Ovary (tissue), 9 donors: ENCODE results near the gene RAD52. TPM values are rescaled to one million over a fixed set of nuclear protein-coding genes. Genes with fewer than 3 reads are reported as not detected.

ENCODE experiments used
- DNase-seq, 5 donors: peaks; one replicate each; pipeline ENCODE4 v3.0.0-alpha.2; 2019 to 2020
- H3K27ac ChIP-seq, 2 donors: fragments of 200-600 bp; one replicate each; pipeline versions ENCODE4 v1.5.1 to v1.8.0; 2019 to 2022
- H3K27me3 ChIP-seq: fragments of 200-600 bp; one replicate; pipeline ENCODE4 v1.8.0; 2022
- H3K36me3 ChIP-seq: fragments of 200-600 bp; sonication (generic); one replicate; pipeline ENCODE4 v1.5.1; 2019
- H3K4me1 ChIP-seq: one replicate; pipeline ENCODE4 v1.8.1; 2013; ENCODE audit warnings: mild to moderate bottlenecking, moderate library complexity; ENCODE audit not compliant: insufficient read depth
- H3K4me3 ChIP-seq: fragments of 200-600 bp; sonication (generic); one replicate; pipeline ENCODE4 v1.5.1; 2017
- H3K9me3 ChIP-seq, 2 donors: fragments of 200-600 bp in 1 of 2; sonication (generic) in 1 of 2; one replicate each; pipeline versions ENCODE4 v1.5.1 to v1.8.1; 2013 to 2019; ENCODE audit warnings: mild to moderate bottlenecking in 1 of 2, moderate library complexity in 1 of 2
- EP300 ChIP-seq: sonication (generic); formaldehyde crosslinking; IDR thresholded peaks from one replicate; pipeline ENCODE4 v1.6.1; 2017; ENCODE audit warnings: antibody characterized with exemption
- POLR2A ChIP-seq: fragments of 450-650 bp; IDR thresholded peaks from one replicate; pipeline ENCODE4 v1.6.1; 2017; ENCODE audit warnings: antibody characterized with exemption, mild to moderate bottlenecking, moderate library complexity
- WGBS, 3 donors: extraction: QIAGEN DNeasy Blood & Tissue Kit in 1 of 3; methylation state at CpG; one replicate each; pipeline versions ENCODE4 v1.1.5 to v1.1.7; 2013 to 2017; 5-methylcytosine and 5-hydroxymethylcytosine counted together
- intact Hi-C, 4 donors: fragments of 100-400 bp; cut with DNase I; formaldehyde crosslinking; loops; one replicate each; pipeline versions ENCODE4 v1.11.0 to v1.15.1; 2022 to 2023
- polyA plus RNA-seq, 2 donors: library from polyadenylated mRNA; stranded (reverse); fragments of 200-250 nt in 1 of 2; fragments of 350-450 nt in 1 of 2; fragmentation: Illumina TruSeq in 1 of 2; extraction: RNeasy Lipid Tissue Mini Kit (QIAGEN cat#74804) in 1 of 2; gene quantifications; one replicate each; pipeline ENCODE4 v1.2.3, GENCODE V29; 2013 to 2014
- total RNA-seq, 7 donors: library from RNA; depleted of rRNA in 2 of 7; stranded (reverse); fragments of >200 nt in 2 of 7; fragmentation: NEBNext Ultra II Directional in 3 of 7; extraction: Animal tissue kit (Norgen Biotek cat#: 25700) in 3 of 7; gene quantifications; one replicate each; pipeline versions ENCODE4 v1.1.0 to v1.2.4, GENCODE V29; 2016 to 2023
- TF ChIP-seq, protein P1 (sequence below), 3 donors: fragments of 450-650 bp in 2 of 3; fragments of 200-600 bp in 1 of 3; IDR thresholded peaks; one replicate each; pipeline versions ENCODE4 v1.5.1 to v1.8.0; 2016 to 2022; ENCODE audit warnings: antibody characterized with exemption in 3 of 3, mild to moderate bottlenecking in 1 of 3
- donor health status: DM: no; HTN: no; CAD: no; lungs with moderate emphysema.
- donor health status: DM: no; HTN: no; CAD: no.
- donor health status: Bipolar disorder and iron deficiency.
- donor health status: DM: yes; HTN: yes; CAD: no.
- donor health status: DM: no; HTN: no; CAD: no.
- donor health status: DM: yes; HTN: yes; CAD: no.

RAD52 gene
- total and polyA plus RNA-seq, 9 donors: 8.9 to 20.2 (median 13.0) TPM

DNA sequence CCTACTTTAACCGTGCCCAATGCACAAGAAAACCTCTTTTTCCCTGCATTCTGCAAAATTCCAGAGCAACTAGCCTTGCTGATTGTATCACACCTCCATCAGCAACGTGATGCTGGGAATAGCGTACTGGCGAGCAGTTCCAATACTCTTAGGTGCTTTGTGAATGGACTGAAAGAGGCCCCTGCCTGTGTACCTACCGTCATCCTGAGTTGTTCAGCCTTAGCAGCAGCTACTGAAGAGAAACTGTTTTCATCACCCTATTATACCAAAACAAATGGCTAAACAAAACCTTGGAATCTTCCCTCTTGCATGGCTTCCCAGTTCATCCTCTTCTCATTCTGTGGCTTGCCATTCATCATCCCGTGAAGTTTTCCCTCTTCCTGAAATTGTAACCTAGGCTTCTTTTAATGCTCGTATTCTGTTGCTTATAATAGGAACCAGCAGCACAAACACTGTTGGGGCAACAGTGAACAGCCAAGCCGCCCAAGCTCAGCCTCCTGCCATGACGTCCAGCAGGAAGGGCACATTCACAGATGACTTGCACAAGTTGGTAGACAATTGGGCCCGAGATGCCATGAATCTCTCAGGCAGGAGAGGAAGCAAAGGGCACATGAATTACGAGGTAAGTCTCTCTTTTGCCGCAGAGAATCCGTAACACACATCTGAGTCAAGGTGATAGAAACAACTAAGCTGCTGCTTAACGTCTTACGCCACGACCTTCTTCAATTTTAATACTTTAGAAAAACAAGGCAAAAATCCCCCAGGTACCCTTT lies 41.9 kb downstream of the RAD52 start:
- H3K27me3 ChIP-seq: no peaks in the 10 kb centered on the region
- intact Hi-C loops: no loop called here
- TF ChIP-seq POLR2A: no peak
- TF ChIP-seq, protein P1, sequence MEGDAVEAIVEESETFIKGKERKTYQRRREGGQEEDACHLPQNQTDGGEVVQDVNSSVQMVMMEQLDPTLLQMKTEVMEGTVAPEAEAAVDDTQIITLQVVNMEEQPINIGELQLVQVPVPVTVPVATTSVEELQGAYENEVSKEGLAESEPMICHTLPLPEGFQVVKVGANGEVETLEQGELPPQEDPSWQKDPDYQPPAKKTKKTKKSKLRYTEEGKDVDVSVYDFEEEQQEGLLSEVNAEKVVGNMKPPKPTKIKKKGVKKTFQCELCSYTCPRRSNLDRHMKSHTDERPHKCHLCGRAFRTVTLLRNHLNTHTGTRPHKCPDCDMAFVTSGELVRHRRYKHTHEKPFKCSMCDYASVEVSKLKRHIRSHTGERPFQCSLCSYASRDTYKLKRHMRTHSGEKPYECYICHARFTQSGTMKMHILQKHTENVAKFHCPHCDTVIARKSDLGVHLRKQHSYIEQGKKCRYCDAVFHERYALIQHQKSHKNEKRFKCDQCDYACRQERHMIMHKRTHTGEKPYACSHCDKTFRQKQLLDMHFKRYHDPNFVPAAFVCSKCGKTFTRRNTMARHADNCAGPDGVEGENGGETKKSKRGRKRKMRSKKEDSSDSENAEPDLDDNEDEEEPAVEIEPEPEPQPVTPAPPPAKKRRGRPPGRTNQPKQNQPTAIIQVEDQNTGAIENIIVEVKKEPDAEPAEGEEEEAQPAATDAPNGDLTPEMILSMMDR (IDR thresholded peaks at IDR 0.05): no peak
- TF ChIP-seq EP300: no peak
- no peaks in the 10 kb centered on the region for H3K9me3 ChIP-seq
- WGBS, 3 donors: 78% methylated on average over 16 of the region's 16 CpGs
- no peak for DNase-seq
- H3K4me1 ChIP-seq: no peaks in the 10 kb centered on the region
- H3K27ac ChIP-seq: no peak overlapping the region
- no peaks in the 10 kb centered on the region for H3K36me3 ChIP-seq
- no peak overlapping the region for H3K4me3 ChIP-seq

DNA sequence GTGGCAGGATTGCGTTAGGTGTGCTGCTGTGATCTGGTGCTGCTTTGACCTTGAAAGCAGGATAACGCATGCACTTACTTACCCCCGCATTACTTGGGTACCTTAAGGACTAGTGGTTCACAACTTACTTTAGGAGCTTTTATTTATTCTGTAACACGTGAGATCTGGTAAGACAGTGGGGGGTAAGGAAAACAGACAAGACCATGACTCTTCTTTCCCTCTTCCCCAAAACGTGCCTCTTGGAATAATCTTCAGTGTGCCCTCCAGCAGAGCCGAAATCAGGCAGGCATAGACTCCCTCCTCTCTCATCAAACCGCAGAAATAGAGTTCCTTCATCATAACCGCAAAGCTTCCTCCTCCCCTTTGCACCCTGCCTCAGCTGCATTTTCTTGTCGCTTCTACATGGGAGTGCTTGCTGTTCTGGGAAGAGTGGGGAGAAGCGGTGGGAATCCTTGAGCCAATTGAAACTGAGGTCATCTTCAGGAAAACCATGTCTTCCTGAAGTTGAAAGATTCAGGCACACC lies 43.4 kb downstream of the RAD52 start:
- H3K27me3 ChIP-seq: no peaks in the 10 kb centered on the region
- TF ChIP-seq POLR2A (no peak), EP300 (no peak)
- TF ChIP-seq, protein P1 (IDR thresholded peaks at IDR 0.05): no peak
- H3K27ac ChIP-seq: no peak overlapping the region
- H3K9me3 ChIP-seq: no peaks in the 10 kb centered on the region
- no peak overlapping the region for H3K4me3 ChIP-seq
- 84 to 89% (median 89%) methylated on average over 10 of the region's 10 CpGs for WGBS, 3 donors
- intact Hi-C loops: no loop called here
- no peak for DNase-seq
- no peaks in the 10 kb centered on the region for H3K36me3 ChIP-seq
- H3K4me1 ChIP-seq: no peaks in the 10 kb centered on the region

- no peak for DNase-seq
- no peaks in the 10 kb centered on the region for H3K9me3 ChIP-seq
- no peak overlapping the region for H3K27ac ChIP-seq
- TF ChIP-seq, protein P1 (IDR thresholded peaks at IDR 0.05): no peak
- TF ChIP-seq POLR2A (no peak), EP300 (no peak)
- WGBS, 3 donors: 90 to 97% (median 93%) methylated on average over 9 of the region's 9 CpGs
- no peaks in the 10 kb centered on the region for H3K27me3 ChIP-seq
- H3K36me3 ChIP-seq: no peaks in the 10 kb centered on the region
- no peaks in the 10 kb centered on the region for H3K4me1 ChIP-seq
- H3K4me3 ChIP-seq: no peak overlapping the region
- intact Hi-C loops: no loop called here
Measured at GRCh38 chr12:905261-906031, 44.0 kb downstream of the RAD52 start.

- no peaks in the 10 kb centered on the region for H3K36me3 ChIP-seq
- intact Hi-C loops: no loop called here
Measured at GRCh38 chr12:904010-904414, 45.5 kb downstream of the RAD52 start.

More at GRCh38 chr12:904010-904414, 45.5 kb downstream of the RAD52 start:
- TF ChIP-seq EP300: no peak
- TF ChIP-seq, protein P1 (IDR thresholded peaks at IDR 0.05): no peak
- TF ChIP-seq POLR2A: no peak
- Histone ChIP-seq H3K9me3 (no peaks in the 10 kb centered on the region), H3K4me1 (no peaks in the 10 kb centered on the region), H3K27ac (no peak overlapping the region), H3K27me3 (no peaks in the 10 kb centered on the region), H3K4me3 (no peak overlapping the region)
- no peak for DNase-seq
- 73 to 77% (median 75%) methylated on average over 5 of the region's 5 CpGs for WGBS, 3 donors
